Heart left ventricle (tissue), 16 donors: ENCODE measurements around the gene CCDC54. TPM values are rescaled to one million over a fixed set of nuclear protein-coding genes. Genes with fewer than 3 reads are reported as not detected.

Source experiments
- ATAC-seq, 4 donors: fragments of 200-7000 bp; cut with Tn5 transposase; one replicate each; pipeline ENCODE4 v1.9.1; 2020 to 2022; ENCODE audit warnings: moderate library complexity in 4 of 4, mild to moderate bottlenecking in 3 of 4, moderate number of reproducible peaks in 1 of 4
- DNase-seq, 5 donors: peaks; one replicate each; pipeline ENCODE4 v3.0.0-alpha.2; 2020
- H3K27ac ChIP-seq, 12 donors: fragments of 200-600 bp; sonication (generic) in 4 of 12; one replicate each; pipeline versions ENCODE4 v1.5.0 to v1.8.0; 2016 to 2022; ENCODE audit warnings: mild to moderate bottlenecking in 2 of 12
- H3K27me3 ChIP-seq, 9 donors: fragments of 200-600 bp; sonication (generic) in 2 of 9; one replicate each; pipeline versions ENCODE4 v1.5.1 to v1.8.0; 2016 to 2022; ENCODE audit warnings: mild to moderate bottlenecking in 3 of 9
- H3K36me3 ChIP-seq, 9 donors: fragments of 200-600 bp; sonication (generic) in 2 of 9; one replicate each; pipeline versions ENCODE4 v1.5.0 to v1.8.0; 2018 to 2022; ENCODE audit warnings: mild to moderate bottlenecking in 2 of 9
- H3K4me1 ChIP-seq, 12 donors: fragments of 200-600 bp; sonication (generic) in 4 of 12; one replicate each; pipeline versions ENCODE4 v1.5.0 to v1.8.0; 2016 to 2022; ENCODE audit warnings: mild to moderate bottlenecking in 3 of 12
- H3K4me3 ChIP-seq, 12 donors: fragments of 200-600 bp; sonication (generic) in 4 of 12; one replicate each; pipeline versions ENCODE4 v1.5.0 to v1.8.0; 2017 to 2022; ENCODE audit warnings: mild to moderate bottlenecking in 9 of 12, moderate library complexity in 4 of 12
- H3K9me3 ChIP-seq, 12 donors: fragments of 200-600 bp; sonication (generic) in 4 of 12; one replicate each; pipeline versions ENCODE4 v1.5.0 to v1.8.0; 2016 to 2022; ENCODE audit warnings: mild to moderate bottlenecking in 1 of 12
- CTCF ChIP-seq, 12 donors: fragments of 200-600 bp; sonication (generic) in 4 of 12; IDR thresholded peaks; one replicate each; pipeline versions ENCODE4 v1.5.0 to v1.8.0; 2018 to 2022; ENCODE audit warnings: antibody characterized with exemption in 12 of 12, mild to moderate bottlenecking in 5 of 12
- POLR2A ChIP-seq, 2 donors: fragments of 450-650 bp; IDR thresholded peaks; one replicate each; pipeline ENCODE4 v1.6.1; 2017; ENCODE audit warnings: antibody characterized with exemption in 2 of 2, mild to moderate bottlenecking in 2 of 2, moderate library complexity in 2 of 2
- WGBS, 4 donors: extraction: QIAGEN DNeasy Blood & Tissue Kit in 2 of 4; methylation state at CpG; one replicate each; pipeline versions ENCODE4 v1.1.5 to v1.1.7; 2013 to 2018; 5-methylcytosine and 5-hydroxymethylcytosine counted together
- intact Hi-C, 10 donors: fragments of 100-400 bp; cut with DNase I; formaldehyde crosslinking; loops; one replicate each; pipeline versions ENCODE4 v1.11.1 to v1.14.2; 2022
- polyA plus RNA-seq, 2 donors: library from polyadenylated mRNA; stranded (reverse); fragments of 200-250 nt; gene quantifications; one replicate each; pipeline ENCODE4 v1.2.3, GENCODE V29; 2013
- total RNA-seq, 9 donors: library from RNA; depleted of rRNA in 2 of 9; stranded (reverse); fragments of >200 nt in 2 of 9; fragmentation: NEBNext Ultra II Directional in 3 of 9; extraction: Animal tissue kit (Norgen Biotek cat#: 25700) in 3 of 9; gene quantifications; one replicate each; pipeline versions ENCODE4 v1.1.0 to v1.2.4, GENCODE V29; 2016 to 2023
- donor health status: ischemic (EF 13 %, LVEDD 7.1; RV severe dilation, severe dysfunction).
- donor health status: healthy with polysubstance abuse.
- donor health status: DM: no; HTN: yes; CAD: no.
- donor health status: DM: no; HTN: no; CAD: no.
- donor health status: ischemic (EF 25% LVEDD 6.9; RV normal size, moderate dysfunction).
- donor health status: ischemic (EF 25% LVEDD 5.7; RV mildly dilated, moderate dysfunction).
- donor health status: healthy.
- donor health status: DM: yes; HTN: yes; CAD: no.
- donor health status: ischemic (EF 35%, LVEDD 5.7; RV mildly dilated, moderate dysfunction).
- donor health status: nonischemic (EF 11% LVEDD 7.7; RV severe dilation, severe dysfunction).
- donor health status: DM: yes; HTN: yes; CAD: no.
- donor health status: PGD.
- donor health status: ischemic (EF 29% LVEDD 5.4; RV normal size, mild dysfunction).
- donor health status: nonischemic (EF 23%, LVEDD 6.1; RV moderate dilation, normal function).

The CCDC54 gene
- total and polyA plus RNA-seq, 11 donors, result not detected

GRCh38 chr3:107416138-107416537 is 38.9 kb downstream of the CCDC54 start:
- H3K4me1 ChIP-seq, result peaks cover 0 to 7% (median 0%) of the 10 kb centered on the region in 12 donors
- peaks cover 0 to under 1% (median 0%) of the 10 kb centered on the region in 12 donors for H3K9me3 ChIP-seq
- no peak for TF ChIP-seq POLR2A (IDR thresholded peaks at IDR 0.05)
- no peak for TF ChIP-seq CTCF (IDR thresholded peaks at IDR 0.05)
- ATAC-seq (no peak), DNase-seq (no peak)
- 90 to 93% (median 92%) methylated on average over 3 of the region's 3 CpGs for WGBS, 4 donors
- no peak overlapping the region for H3K4me3 ChIP-seq
- intact Hi-C loops, result loop anchor here in 2 of 10 donors (5.0 kb wide), 1 partner anchor 144 kb away; no protein-coding TSS in a partner anchor
- H3K27me3 ChIP-seq, result no peaks in the 10 kb centered on the region
- no peaks in the 10 kb centered on the region for H3K36me3 ChIP-seq
- no peak overlapping the region for H3K27ac ChIP-seq

GRCh38 chr3:107416886-107417285 is 39.6 kb downstream of the CCDC54 start:
- DNase-seq (no peak), ATAC-seq (no peak)
- H3K27me3 ChIP-seq, result no peaks in the 10 kb centered on the region
- intact Hi-C loops, result loop anchor here in 2 of 10 donors (5.0 kb wide), 1 partner anchor 145 kb away; no protein-coding TSS in a partner anchor
- H3K36me3 ChIP-seq, result no peaks in the 10 kb centered on the region
- no peaks in the 10 kb centered on the region for H3K9me3 ChIP-seq
- peaks cover 0 to 7% (median 0%) of the 10 kb centered on the region in 12 donors for H3K4me1 ChIP-seq
- H3K4me3 ChIP-seq, result no peak overlapping the region
- H3K27ac ChIP-seq, result no peak overlapping the region
- TF ChIP-seq CTCF (IDR thresholded peaks at IDR 0.05), result no peak
- no peak for TF ChIP-seq POLR2A (IDR thresholded peaks at IDR 0.05)

- DNase-seq (peak in 1 of 5 donors; percentile 13), ATAC-seq (peak; percentile 65 to 89 (median 75))
- Histone ChIP-seq H3K9me3 (no peaks in the 10 kb centered on the region), H3K4me3 (peak overlapping the region in 10 of 12 donors; percentile 17 to 60 (median 48)), H3K27ac (peak overlapping the region in 3 of 12 donors; percentile 10 to 36 (median 22)), H3K27me3 (no peaks in the 10 kb centered on the region), H3K36me3 (no peaks in the 10 kb centered on the region), H3K4me1 (peaks cover 0 to 7% (median 0%) of the 10 kb centered on the region in 12 donors)
- TF ChIP-seq CTCF (IDR thresholded peaks at IDR 0.05), result peak; percentile 59 to 83 (median 72)
- TF ChIP-seq POLR2A (IDR thresholded peaks at IDR 0.05), result no peak
- WGBS, 4 donors, result 0 to 1% (median 1%) methylated on average over 4 of the region's 4 CpGs
- intact Hi-C loops, result loop anchor here in 8 of 10 donors (2.0 to 10.0 kb wide), 6 partner anchors 146 to 254 kb away; no protein-coding TSS in a partner anchor
These were observed 44.0 kb downstream of the CCDC54 start for GRCh38 chr3:107421170-107421792.

GRCh38 chr3:107421881-107422280 is 44.6 kb downstream of the CCDC54 start:
- ATAC-seq (no peak), DNase-seq (no peak)
- Histone ChIP-seq H3K27ac (no peak overlapping the region), H3K4me1 (peaks cover 0 to 7% (median 0%) of the 10 kb centered on the region in 12 donors), H3K27me3 (no peaks in the 10 kb centered on the region), H3K9me3 (no peaks in the 10 kb centered on the region), H3K36me3 (no peaks in the 10 kb centered on the region), H3K4me3 (no peak overlapping the region)
- WGBS, 4 donors, result 94 to 97% (median 94%) methylated on average over 1 of the region's 1 CpG
- TF ChIP-seq POLR2A (IDR thresholded peaks at IDR 0.05) (no peak), CTCF (IDR thresholded peaks at IDR 0.05) (no peak)
- intact Hi-C loops, result loop anchor here in 9 of 10 donors (2.0 to 10.0 kb wide), 7 partner anchors 147 to 253 kb away; no protein-coding TSS in a partner anchor
